Measurements from ENCODE around the gene PIGS. TPM values are rescaled to one million over a fixed set of nuclear protein-coding genes. Genes with fewer than 3 reads are reported as not detected.
"Not testable (repeated sequence)": the region's sequence is repeated elsewhere in the genome, so short reads cannot be mapped to it uniquely, and the experiment has no call there.

The PIGS gene
- total RNA-seq, 1 experiment from 2014 or later = 50.2 TPM

DNA sequence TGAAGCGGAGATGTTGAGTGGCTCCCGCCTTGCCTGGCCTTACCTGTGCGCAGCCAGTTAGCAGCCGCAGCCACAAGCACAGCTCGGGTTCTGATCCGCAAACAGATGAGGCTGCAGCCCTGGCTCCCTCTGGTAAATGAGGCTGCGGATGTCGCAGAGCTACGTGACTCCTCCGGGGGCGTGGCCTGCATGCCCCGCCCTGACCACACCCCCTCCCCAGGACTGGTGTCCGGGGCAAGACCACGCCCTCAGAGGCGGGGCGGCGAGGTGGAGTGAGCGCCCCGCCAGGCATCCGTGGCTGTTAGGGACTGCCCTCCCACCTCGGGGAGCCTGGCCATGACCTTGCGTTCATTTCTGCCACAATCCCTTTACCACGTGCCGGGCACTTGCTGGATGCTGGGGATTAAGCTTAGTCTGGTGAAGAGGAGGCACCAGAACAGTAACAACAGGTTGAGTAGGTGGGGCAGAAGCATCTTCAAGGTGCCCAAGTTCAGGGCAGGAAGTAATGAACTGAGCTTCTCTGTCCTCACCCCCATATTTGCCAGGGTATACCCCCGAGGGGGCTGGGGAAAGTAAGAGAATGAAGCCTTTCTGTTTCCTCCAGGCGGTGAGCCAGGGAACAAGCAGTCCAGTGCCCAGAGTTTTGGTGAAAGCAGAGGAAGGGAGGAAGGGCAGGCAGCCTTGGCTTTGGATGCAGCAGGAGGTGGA, 5.6 kb upstream of the PIGS start, which contains the start of gene ALDOC:
Gene ALDOC, minus strand, starts transcription at position 138 of the 708 bp plus-strand sequence. CDS start 1,363 bp downstream, outside the sequence.
- H3K9me3 ChIP-seq (ENCODE audit: low read length) = no peaks in the 10 kb centered on the region
- peak within 1 kb of the TSS; percentile 58 for H3K4me2 ChIP-seq (ENCODE audit: low read depth, low read length, poor library complexity, severe bottlenecking)

DNA sequence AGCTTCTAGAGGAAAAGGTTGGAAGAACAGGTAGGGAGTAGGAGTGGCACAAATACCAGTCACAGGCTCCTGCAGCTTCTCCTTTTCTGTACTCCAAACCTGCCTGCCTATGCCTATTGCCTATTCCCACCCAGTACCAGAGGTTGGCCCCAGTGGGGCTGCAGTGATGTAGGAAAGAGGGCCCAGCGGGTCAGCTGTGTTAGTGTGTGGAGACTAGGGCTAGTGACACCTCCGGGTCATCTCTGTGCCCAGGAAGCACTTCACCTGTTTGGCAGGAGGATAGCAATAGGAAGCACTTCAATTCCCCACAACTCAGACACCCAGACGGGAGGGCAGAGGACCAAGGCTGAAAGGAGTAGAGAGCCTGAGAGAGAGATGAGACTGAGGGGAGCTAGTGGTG, 4.7 kb upstream of the PIGS start:
- Histone ChIP-seq H3K36me3 (ENCODE audit: insufficient read depth, low read length) (peaks cover 32% of the 10 kb centered on the region), H3K27ac (ENCODE audit: low read length) (peak overlapping the region; percentile 12), H3K9ac (ENCODE audit: low read length) (peak overlapping the region; percentile 54), H3K4me1 (ENCODE audit: low read length) (peaks cover 40% of the 10 kb centered on the region), H3K4me2 (ENCODE audit: low read depth, low read length, poor library complexity, severe bottlenecking) (peak overlapping the region; percentile 56), H3K4me3 (ENCODE audit: low read length) (peak overlapping the region; percentile 52; the same call in 1 of the 2 replicates)
- not testable (repeated sequence) for DNase-seq; H3K9me2 ChIP-seq (replicated peaks; ENCODE audit: insufficient read depth, low read length); H3K27me3 ChIP-seq (ENCODE audit: low read length); H3K9me3 ChIP-seq (ENCODE audit: low read length); H2AFZ ChIP-seq (ENCODE audit: low read length); H3K79me2 ChIP-seq (ENCODE audit: low read length); H4K20me1 ChIP-seq (ENCODE audit: insufficient read depth, low read depth, low read length)

More for the DNA sequence above, 5.6 kb upstream of the PIGS start, which contains the start of gene ALDOC:
- Histone ChIP-seq H3K4me1 (ENCODE audit: low read length) (peaks cover 37% of the 10 kb centered on the region), H3K9me2 (replicated peaks; ENCODE audit: insufficient read depth, low read length) (no peaks in the 10 kb centered on the region), H3K4me3 (ENCODE audit: low read length) (peak within 1 kb of the TSS; percentile 52; the same call in 1 of the 2 replicates), H3K36me3 (ENCODE audit: insufficient read depth, low read length) (peaks cover 32% of the 10 kb centered on the region), H3K79me2 (ENCODE audit: low read length) (peaks cover 5% of the 10 kb centered on the region; the same call in 1 of the 2 replicates), H4K20me1 (ENCODE audit: insufficient read depth, low read depth, low read length) (no peaks in the 10 kb centered on the region), H3K27me3 (ENCODE audit: low read length) (no peaks in the 10 kb centered on the region), H3K27ac (ENCODE audit: low read length) (peak within 1 kb of the TSS; percentile 80), H3K9ac (ENCODE audit: low read length) (peak within 1 kb of the TSS; percentile 62), H2AFZ (ENCODE audit: low read length) (0 out of 2 replicates have a peak within 1 kb of the TSS, but pooled peaks have one; percentile 12)
- DNase-seq = peak; percentile 99

- H3K27me3 ChIP-seq (ENCODE audit: low read length) = no peaks in the 10 kb centered on the region
- no peaks in the 10 kb centered on the region for H4K20me1 ChIP-seq (ENCODE audit: insufficient read depth, low read depth, low read length)
- H3K9ac ChIP-seq (ENCODE audit: low read length) = peak overlapping the region; percentile 54
- DNase-seq = no peak
- peak overlapping the region; percentile 52; the same call in 1 of the 2 replicates for H3K4me3 ChIP-seq (ENCODE audit: low read length)
- peaks cover 32% of the 10 kb centered on the region for H3K36me3 ChIP-seq (ENCODE audit: insufficient read depth, low read length)
- H2AFZ ChIP-seq (ENCODE audit: low read length) = no peak overlapping the region
- peak overlapping the region; percentile 12 for H3K27ac ChIP-seq (ENCODE audit: low read length)
- peaks cover 43% of the 10 kb centered on the region for H3K4me1 ChIP-seq (ENCODE audit: low read length)
- H3K9me2 ChIP-seq (replicated peaks; ENCODE audit: insufficient read depth, low read length) = no peaks in the 10 kb centered on the region
- peak overlapping the region; percentile 56 for H3K4me2 ChIP-seq (ENCODE audit: low read depth, low read length, poor library complexity, severe bottlenecking)
- H3K79me2 ChIP-seq (ENCODE audit: low read length) = peaks cover 14% of the 10 kb centered on the region
- H3K9me3 ChIP-seq (ENCODE audit: low read length) = no peaks in the 10 kb centered on the region
Measured at GRCh38 chr17:28575126-28575795, 3.9 kb upstream of the PIGS start.

- H3K36me3 ChIP-seq (ENCODE audit: insufficient read depth, low read length) = peaks cover 34% of the 10 kb centered on the region
- no peak overlapping the region for H3K4me2 ChIP-seq (ENCODE audit: low read depth, low read length, poor library complexity, severe bottlenecking)
- H4K20me1 ChIP-seq (ENCODE audit: insufficient read depth, low read depth, low read length) = no peaks in the 10 kb centered on the region
- H3K4me3 ChIP-seq (ENCODE audit: low read length) = no peak overlapping the region
- H3K9me2 ChIP-seq (replicated peaks; ENCODE audit: insufficient read depth, low read length) = no peaks in the 10 kb centered on the region
- H3K27me3 ChIP-seq (ENCODE audit: low read length) = no peaks in the 10 kb centered on the region
- H3K27ac ChIP-seq (ENCODE audit: low read length) = no peak overlapping the region
- peak; percentile 46 for DNase-seq
- peaks cover 50% of the 10 kb centered on the region for H3K4me1 ChIP-seq (ENCODE audit: low read length)
- no peak overlapping the region for H3K9ac ChIP-seq (ENCODE audit: low read length)
- H2AFZ ChIP-seq (ENCODE audit: low read length) = no peak overlapping the region
- H3K79me2 ChIP-seq (ENCODE audit: low read length) = peaks cover 22% of the 10 kb centered on the region
- no peaks in the 10 kb centered on the region for H3K9me3 ChIP-seq (ENCODE audit: low read length)
Measured at GRCh38 chr17:28574526-28574925, 3.2 kb upstream of the PIGS start.

GRCh38 chr17:28573966-28574480, 2.7 kb upstream of the PIGS start:
- Histone ChIP-seq H3K27me3 (ENCODE audit: low read length) (no peaks in the 10 kb centered on the region), H3K9me3 (ENCODE audit: low read length) (no peaks in the 10 kb centered on the region), H3K9ac (ENCODE audit: low read length) (no peak overlapping the region), H3K4me1 (ENCODE audit: low read length) (peaks cover 55% of the 10 kb centered on the region), H3K4me2 (ENCODE audit: low read depth, low read length, poor library complexity, severe bottlenecking) (no peak overlapping the region), H3K9me2 (replicated peaks; ENCODE audit: insufficient read depth, low read length) (no peaks in the 10 kb centered on the region), H2AFZ (ENCODE audit: low read length) (no peak overlapping the region), H3K4me3 (ENCODE audit: low read length) (no peak overlapping the region), H3K27ac (ENCODE audit: low read length) (no peak overlapping the region), H3K36me3 (ENCODE audit: insufficient read depth, low read length) (peaks cover 31% of the 10 kb centered on the region), H4K20me1 (ENCODE audit: insufficient read depth, low read depth, low read length) (no peaks in the 10 kb centered on the region), H3K79me2 (ENCODE audit: low read length) (peaks cover 27% of the 10 kb centered on the region)
- DNase-seq = no peak

DNA sequence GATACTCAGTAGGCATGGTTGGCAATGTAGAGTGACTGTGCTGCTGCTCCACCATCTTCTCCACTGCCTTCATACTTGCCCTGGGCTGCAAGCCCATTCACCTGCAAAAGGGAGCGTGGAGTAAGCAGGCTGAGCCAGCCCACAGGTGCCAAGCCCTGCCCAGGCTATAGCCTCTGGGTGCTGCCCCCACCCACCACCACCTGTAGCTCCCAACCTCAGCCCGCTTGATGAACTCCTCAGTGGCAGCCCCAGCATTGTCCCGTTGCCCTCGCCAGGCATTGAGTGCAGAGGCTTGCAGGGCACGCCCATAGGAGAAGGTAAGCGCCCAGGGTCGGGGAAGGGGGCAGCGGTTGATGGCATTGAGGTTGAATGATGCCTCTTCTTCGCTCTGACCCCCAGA, 2.2 kb upstream of the PIGS start:
- no peak overlapping the region for H3K9ac ChIP-seq (ENCODE audit: low read length)
- H3K27me3 ChIP-seq (ENCODE audit: low read length) = no peaks in the 10 kb centered on the region
- H3K4me2 ChIP-seq (ENCODE audit: low read depth, low read length, poor library complexity, severe bottlenecking) = no peak overlapping the region
- H3K27ac ChIP-seq (ENCODE audit: low read length) = no peak overlapping the region
- no peaks in the 10 kb centered on the region for H3K9me3 ChIP-seq (ENCODE audit: low read length)
- DNase-seq = no peak
- peaks cover 28% of the 10 kb centered on the region; the same call in 1 of the 2 replicates for H3K36me3 ChIP-seq (ENCODE audit: insufficient read depth, low read length)
- no peaks in the 10 kb centered on the region for H4K20me1 ChIP-seq (ENCODE audit: insufficient read depth, low read depth, low read length)
- no peaks in the 10 kb centered on the region for H3K9me2 ChIP-seq (replicated peaks; ENCODE audit: insufficient read depth, low read length)
- H2AFZ ChIP-seq (ENCODE audit: low read length) = no peak overlapping the region
- peaks cover 58% of the 10 kb centered on the region for H3K4me1 ChIP-seq (ENCODE audit: low read length)
- H3K4me3 ChIP-seq (ENCODE audit: low read length) = no peak overlapping the region
- H3K79me2 ChIP-seq (ENCODE audit: low read length) = peaks cover 29% of the 10 kb centered on the region

- H3K9ac ChIP-seq (ENCODE audit: low read length) = peak overlapping the region; percentile 98
- H3K9me3 ChIP-seq (ENCODE audit: low read length) = no peaks in the 10 kb centered on the region
- peaks cover 33% of the 10 kb centered on the region for H3K79me2 ChIP-seq (ENCODE audit: low read length)
- H3K9me2 ChIP-seq (replicated peaks; ENCODE audit: insufficient read depth, low read length) = no peaks in the 10 kb centered on the region
- H3K27me3 ChIP-seq (ENCODE audit: low read length) = no peaks in the 10 kb centered on the region
- H3K36me3 ChIP-seq (ENCODE audit: insufficient read depth, low read length) = peaks cover 24% of the 10 kb centered on the region; the same call in 1 of the 2 replicates
- peaks cover 63% of the 10 kb centered on the region for H3K4me1 ChIP-seq (ENCODE audit: low read length)
- peak overlapping the region; percentile 74 for H3K4me2 ChIP-seq (ENCODE audit: low read depth, low read length, poor library complexity, severe bottlenecking)
- no peaks in the 10 kb centered on the region for H4K20me1 ChIP-seq (ENCODE audit: insufficient read depth, low read depth, low read length)
- peak overlapping the region; percentile 68 for H3K27ac ChIP-seq (ENCODE audit: low read length)
- no peak overlapping the region for H2AFZ ChIP-seq (ENCODE audit: low read length)
- DNase-seq = no peak
- peak overlapping the region; percentile 97; the same call in 1 of the 2 replicates for H3K4me3 ChIP-seq (ENCODE audit: low read length)
Measured at GRCh38 chr17:28573040-28573380, 1.7 kb upstream of the PIGS start.
